GM21723 (cell line): ENCODE measurements around the gene PITX1.

Experiments used
- ATAC-seq: cut with Tn5 transposase; IDR thresholded peaks from one replicate; pipeline ENCODE4 v1.9.1; 2021; ENCODE audit warnings: mild to moderate bottlenecking, moderate library complexity; ENCODE audit not compliant: unreplicated experiment

Gene PITX1

DNA sequence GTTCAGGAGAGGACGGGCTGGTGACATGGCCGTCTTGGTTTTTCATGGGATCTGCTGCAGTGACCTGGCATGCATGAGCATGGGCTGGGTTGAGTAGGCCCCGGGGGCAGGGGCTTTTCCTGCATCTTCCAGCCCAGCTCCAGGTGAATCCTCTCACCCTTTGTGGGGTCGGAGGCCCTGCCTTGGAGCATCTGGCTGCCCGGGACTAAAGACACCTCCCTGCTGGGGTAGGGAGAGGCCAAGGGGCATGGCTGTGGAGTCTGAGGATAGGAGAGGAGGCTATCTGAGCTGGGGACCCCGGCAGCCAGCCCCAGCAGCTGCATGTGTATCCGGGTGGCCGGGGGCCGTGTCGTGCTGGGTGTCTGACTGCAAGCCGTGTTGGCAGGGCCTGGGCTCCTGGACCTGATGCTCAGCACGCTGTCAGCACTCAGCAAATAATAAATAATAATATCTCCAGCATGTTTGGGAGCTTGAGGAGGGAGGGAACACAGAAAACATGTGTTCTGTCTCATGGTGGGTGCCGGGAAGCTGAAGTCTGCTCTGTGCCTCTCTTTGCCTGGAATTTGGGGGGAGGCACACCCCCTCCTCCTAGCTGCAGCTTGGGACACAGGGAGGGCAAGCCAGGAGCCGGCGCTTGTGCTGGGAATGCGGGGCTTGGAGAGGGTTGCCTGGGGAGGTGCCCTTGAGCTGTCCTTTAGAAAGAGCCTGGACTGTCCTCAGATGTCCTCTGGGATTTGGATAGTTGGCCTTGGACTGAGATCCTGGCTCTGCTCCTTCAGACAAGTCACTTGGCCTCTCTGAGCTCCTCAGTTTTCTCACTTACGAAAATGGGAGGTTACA lies 28.4 kb upstream of the PITX1 start:
- no peak for ATAC-seq

DNA sequence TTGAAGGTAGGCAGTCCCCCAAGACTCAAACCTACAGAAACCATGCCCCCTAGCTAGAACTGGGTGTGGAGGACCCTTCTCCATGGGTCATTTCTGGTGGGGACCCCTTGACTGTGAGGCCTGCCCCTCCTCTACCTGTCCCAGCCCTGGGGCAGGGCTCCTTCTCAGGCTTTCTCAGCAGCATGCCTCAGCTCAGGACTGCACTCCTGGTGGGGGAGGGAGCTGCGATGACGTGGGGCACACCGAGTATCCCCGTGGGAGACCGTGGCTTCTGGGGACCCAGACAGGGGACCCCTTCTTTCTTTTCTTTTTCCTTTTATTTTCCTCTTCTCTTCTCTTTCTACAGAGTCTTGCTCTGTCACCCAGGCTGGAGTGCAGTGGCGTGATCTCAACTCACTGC lies 27.0 kb upstream of the PITX1 start:
- no peak for ATAC-seq

DNA sequence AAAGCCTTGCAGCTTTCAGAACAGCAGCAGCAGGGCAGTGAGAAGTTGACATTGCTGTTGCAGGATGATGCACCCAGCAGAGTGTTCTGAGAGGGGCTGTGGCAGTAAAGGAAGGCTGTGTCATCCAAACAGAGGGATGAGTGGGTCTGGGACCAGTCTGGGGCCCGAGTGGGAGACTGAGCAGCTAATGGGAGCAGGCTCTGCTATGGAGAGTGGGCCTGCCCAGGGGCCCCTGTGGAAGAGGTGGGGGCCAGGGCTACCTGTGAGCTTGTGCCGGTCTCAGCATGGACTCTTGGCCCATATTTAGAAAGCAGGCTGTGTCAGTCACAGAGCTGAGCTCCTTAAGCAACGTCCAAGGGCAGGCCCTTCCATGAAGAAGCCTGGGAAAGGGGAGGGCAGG lies 26.0 kb upstream of the PITX1 start:
- ATAC-seq, result no peak

DNA sequence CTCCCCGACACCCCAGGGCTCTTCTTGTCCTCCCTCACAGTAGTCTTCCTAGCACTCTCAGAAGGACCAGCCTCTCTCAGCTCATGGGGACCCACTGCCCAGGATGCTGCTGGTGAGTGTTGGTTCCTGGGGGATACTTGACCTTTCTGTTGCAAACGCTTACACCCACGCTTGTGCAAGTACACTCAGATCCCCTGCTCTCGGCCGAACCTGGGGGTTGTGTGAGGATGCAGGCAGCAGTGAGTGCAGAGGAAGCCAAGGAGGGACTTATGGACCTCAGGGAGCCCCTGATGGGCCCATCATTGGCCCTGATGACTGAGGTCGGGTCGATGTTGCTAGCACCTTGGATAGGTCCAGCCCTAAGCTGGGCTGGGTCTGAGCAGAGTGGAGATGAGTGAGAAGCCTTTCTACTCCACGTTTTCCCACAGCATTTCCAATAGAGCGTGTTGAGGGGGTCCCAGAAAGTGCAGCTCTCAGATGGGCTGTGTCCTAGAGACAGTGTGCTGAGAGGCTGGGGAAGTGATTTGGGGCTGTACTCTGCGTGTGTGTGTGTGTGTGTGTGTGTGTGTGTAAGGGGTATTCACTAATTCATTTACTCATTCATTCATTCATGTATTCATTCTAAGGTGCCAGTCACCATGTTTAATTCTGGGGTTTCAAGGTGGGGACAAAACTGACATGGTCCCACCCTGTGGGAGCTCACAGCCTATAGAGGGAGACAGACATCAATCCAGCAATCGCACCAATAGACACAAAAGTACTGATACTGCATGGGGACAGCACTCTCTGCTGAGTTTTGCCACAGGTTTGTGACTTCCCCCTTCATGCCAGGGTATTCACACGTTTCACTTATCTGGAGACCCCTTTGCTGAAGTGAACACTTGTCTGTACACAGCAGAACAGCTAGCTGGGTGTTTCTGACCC lies 25.2 kb upstream of the PITX1 start:
- ATAC-seq, result no peak

DNA sequence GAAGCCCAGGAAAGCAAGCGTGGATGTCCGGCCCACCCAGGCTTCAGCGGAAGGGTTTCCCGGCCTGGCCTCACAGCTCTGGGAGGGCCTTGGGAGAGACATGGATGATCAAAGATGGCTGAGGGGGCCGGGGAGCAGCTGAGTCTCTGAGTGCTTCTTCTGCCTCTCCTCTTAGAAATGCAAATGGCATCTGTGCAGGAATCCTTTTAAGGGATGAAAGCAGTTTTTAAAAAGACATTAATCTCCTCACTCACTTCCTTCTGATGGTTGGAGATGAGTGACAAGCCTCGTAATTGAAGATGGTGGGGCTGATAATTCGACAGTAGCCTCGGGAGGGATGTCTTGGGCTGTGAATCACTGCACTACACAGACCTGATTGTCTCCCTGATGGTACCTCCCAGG lies 24.3 kb upstream of the PITX1 start:
- no peak for ATAC-seq

DNA sequence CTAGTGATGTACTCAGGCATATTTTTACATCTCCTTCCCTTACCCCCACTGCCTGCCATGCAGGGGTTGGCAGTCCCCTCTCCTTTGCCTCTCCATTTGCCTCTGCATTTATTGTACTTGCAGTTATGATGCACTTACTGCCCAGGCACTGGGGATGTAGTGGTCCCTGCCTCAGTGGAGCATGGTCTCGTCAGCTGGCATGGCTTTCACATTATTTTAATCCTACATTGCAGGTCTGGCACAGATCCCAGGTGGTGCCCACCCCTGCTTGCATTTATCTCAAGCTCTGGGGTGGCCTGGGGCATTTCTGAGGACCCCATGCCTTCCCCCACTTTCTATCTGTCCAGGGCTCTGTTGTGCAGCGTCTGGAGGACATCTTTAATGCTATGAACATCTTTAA lies 23.2 kb upstream of the PITX1 start:
- no peak for ATAC-seq

DNA sequence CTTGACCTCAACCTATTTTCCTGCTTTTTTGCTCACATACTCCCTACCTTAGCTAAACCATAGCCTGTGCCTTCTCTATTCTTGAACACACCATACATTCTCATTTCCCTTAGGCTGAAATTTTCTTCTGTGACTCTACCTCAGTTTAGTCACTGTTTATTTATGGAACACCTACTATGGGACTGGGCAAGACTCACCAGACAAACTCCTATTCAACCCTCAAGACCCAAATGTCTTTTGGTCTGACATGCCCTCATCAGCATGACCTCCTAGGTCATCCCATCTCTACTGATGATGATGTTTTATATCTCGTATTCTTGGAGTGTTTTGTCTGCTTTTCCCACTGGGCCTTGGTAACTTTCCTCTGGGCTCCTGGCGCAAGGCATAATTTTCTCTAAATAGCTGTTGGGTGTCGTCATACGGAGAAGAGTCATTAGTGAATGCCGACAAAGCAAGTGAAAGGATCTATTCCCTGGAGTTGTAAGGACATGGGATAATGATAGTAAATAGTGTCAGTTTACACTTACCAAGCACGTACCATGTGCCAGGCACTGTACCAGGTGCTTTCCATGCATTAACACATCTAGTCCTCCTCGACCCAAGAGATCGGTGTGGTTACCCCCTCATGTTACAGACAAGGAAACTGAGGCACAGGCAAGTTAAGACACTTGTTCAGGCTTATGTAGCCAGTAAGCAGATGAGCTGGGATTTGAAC lies 22.4 kb upstream of the PITX1 start:
- no peak for ATAC-seq

DNA sequence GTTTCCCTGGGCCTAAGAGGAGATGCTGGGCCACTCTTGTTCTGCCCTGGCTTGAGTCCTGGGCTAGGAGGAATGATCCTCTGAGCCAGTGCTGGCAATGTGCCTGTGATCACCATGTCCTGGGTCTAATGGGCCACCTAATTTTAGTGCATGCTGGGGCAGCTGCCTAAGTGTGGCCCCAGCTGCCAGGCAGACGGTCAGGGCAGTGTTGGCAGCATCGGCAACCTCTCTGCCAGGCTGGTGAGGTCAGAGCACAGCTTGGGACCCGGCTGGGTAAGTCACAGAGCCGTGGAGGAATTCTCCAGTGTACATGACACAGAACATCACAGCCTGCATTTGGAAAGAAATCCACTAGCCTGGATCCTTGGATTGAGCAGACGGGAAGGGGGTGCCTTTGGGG lies 21.4 kb upstream of the PITX1 start:
- no peak for ATAC-seq

DNA sequence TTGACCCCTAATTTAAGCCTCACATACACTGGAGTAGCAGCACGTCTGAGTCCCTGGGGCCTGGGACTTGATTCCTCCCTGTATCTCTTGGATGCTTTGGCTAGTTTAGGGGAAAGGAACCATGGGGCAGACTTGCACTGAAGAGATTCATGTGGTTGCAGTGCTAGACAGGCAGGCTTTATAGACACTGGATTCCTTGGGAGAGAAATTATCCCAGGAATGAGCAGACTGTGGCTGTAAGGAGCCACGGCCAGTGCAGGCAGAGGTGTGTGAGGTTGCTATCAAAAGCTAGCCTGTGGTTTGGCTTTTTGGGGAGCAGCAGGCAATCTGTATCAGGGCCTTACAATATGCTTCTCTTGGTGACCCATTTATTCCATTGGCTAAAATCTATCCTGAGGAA lies 20.5 kb upstream of the PITX1 start:
- ATAC-seq, result no peak

DNA sequence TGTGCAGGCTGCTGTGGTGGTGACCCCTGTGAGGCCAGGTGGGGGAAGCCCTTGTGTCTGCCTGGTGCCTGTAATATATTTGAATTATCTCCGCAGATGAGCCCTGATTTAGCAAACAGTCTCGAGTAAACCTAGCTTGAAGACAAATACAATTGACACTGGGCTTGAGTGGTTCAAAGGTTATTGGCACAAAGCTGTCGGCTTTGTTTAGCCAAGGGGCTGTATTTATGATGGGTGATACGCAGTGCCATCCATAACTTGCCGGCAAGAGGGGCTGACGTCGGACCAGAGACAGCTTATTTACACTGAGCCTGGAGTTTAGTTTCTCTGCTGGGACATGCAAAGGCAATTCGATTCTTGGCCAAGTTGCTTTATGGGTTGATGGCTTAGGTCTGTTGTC lies 20.0 kb upstream of the PITX1 start:
- ATAC-seq, result no peak

DNA sequence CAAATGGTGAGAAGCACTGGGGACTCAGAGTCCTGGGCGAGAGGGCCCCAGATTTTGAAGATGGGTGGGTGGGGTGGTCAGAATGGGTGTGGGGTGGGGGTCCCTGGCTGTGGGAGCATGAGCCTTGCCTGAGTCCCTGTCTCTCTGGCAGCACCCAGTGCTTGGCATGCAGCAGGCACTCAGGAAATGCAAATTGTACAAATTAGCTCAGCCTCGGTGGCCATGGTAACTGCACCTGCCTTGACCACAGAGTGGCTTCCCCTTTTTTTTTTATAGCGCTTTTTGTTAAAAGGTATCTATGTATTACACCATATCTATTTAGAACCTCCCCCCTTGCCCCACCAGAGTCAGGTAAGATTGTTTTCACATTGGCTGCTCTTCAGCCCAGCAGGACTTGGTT lies 19.2 kb upstream of the PITX1 start:
- peak; percentile 98 for ATAC-seq

DNA sequence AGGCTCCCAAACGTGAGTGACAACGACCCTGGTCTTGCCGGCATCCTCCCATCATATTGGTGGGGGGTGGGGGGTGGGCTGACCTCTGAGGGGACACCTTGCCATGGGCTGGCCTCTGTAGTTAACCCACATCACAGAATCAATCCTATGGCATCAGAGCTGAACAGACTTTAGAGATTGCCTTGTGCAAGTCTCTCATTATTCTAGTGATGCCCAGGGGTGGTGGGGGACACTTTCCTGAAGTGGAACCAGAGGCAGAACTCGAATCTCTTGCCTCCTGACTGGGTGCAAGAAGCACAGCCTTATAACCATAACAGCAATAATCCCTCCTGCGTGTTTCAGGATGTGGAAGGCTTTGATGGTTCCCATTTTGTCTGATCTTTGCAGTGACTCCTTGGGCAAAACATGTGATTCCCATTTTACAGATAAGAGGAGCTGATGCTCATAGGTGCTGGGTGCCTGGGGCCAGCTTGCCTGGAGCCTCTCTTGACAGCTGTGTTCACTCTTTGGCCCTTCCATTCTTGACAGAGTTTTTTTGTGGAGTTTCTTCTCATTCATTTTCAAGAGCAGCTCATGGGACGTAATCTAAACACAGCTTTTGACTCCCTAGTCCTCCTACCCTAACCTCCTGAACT lies 18.6 kb upstream of the PITX1 start:
- no peak for ATAC-seq

DNA sequence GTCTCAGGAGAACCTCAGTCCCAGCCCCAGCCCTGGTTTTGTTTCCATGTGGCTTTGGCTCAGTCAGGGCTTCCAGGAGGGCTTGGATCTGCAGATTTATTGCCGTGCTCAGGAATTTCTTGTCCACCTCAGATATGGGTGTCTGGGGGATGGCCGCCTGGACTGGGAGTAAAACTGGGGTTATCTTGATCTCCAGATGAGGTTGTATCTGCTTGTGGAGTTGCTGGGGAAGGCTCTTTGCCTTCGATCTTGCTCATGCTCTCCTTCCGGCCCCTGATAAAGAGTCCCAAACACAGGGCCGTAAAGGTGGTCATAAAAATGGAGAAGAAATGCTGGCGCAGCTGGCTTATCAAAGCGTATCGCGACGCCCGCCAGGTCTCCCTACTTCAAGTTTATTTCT lies 17.8 kb upstream of the PITX1 start:
- ATAC-seq, result no peak

DNA sequence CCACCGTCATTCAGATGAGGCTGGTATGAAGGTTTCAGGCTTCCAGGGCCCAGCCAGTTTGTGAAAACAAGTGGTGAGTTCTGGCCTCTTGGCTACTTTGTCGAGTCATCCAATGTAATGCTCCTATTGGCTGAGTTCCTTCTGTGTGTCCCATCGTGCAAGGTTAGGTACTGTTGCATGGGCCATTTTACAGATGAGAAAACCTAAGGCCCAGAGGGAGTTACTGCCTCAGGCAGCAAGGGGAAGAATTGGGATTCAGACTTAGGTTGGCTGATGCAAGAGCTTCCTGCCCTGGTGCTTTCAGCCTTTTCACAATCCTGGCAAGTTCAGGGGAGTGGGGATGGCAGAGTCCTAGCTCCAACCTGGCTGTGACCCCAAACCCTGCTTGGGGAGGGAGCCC lies 17.4 kb upstream of the PITX1 start:
- ATAC-seq, result no peak

DNA sequence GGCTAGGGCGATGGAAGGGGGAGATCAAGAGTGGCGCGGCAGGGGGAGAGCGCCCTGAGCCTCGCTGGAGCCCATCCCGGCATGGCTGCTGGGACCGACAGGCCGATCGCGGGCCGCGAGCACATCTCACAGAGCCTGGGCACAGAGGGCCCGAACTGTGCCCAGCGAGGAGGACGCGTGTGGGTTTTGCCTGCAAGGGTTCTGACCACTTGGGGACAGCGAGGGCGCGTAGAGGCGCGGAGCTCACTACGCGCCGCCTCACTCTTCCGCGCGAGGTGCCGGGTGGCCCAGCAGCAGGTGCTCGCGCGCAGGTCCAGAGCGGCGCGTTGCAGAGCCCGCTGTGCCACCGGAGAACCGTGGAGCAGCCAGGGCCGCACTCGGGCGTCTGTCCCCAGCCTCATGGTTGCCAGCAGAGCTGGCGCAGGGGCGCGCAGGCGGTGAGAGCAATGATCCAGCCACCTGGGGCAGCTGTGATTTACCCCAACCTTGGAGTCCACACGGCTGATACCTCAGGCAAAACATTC lies 16.3 kb upstream of the PITX1 start:
- no peak for ATAC-seq

DNA sequence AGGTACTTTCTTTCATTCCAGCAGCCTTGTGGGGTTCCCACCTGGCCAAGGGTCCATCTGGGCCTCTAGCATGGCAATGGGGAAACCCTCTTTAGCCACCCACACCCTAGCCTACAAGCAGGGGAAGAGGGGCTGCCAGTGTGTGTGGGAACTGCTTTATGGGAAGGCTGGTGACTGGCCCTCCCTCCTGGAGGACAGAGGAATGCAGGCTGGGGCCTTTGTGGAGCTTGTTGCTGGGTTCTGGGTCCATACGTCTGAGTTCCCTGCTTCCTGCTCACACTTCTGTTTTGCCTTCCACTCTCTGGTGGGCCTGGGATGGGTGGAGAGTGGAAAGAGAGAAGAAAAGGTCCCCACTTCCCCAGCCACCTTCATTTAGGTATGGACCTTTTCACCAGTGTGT lies 14.9 kb upstream of the PITX1 start:
- ATAC-seq, result no peak

DNA sequence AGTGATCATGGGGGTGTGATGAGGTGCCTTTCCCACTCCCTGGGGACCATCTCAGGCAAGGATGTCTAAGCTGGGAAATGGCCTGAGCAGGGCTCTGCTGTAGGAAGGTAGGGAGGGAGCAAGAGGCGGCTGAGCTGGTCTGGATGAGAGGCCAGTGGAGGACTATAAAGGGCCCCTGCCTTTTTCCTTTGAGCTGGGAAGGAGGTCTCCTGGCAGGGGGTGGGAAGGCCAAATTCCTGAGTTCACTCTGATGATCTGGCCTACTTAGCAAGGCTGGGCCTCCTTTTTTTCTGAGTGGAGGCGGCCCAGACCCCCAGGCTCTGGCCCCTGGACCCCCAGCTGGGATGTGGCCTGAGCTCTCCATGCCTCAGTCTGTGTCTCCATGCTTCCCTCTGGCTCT lies 14.3 kb upstream of the PITX1 start:
- ATAC-seq, result no peak

DNA sequence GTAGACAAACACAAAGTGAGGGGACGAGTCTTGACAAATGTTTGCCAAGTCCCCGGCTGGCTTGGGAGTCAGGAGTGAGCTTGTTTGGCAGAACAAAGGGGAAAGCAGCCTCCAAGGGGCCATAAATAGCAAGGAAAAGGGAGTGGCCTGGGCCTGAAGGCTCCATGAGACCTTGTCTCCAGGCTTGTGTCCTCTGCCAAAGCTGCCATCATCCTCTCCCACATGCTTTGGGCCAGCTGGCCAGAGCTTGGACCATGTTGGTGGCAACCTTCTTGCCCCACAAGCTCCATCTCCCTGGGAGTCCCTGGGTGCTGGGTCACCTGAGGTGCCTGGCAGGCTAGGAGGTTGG lies 13.3 kb upstream of the PITX1 start:
- no peak for ATAC-seq

DNA sequence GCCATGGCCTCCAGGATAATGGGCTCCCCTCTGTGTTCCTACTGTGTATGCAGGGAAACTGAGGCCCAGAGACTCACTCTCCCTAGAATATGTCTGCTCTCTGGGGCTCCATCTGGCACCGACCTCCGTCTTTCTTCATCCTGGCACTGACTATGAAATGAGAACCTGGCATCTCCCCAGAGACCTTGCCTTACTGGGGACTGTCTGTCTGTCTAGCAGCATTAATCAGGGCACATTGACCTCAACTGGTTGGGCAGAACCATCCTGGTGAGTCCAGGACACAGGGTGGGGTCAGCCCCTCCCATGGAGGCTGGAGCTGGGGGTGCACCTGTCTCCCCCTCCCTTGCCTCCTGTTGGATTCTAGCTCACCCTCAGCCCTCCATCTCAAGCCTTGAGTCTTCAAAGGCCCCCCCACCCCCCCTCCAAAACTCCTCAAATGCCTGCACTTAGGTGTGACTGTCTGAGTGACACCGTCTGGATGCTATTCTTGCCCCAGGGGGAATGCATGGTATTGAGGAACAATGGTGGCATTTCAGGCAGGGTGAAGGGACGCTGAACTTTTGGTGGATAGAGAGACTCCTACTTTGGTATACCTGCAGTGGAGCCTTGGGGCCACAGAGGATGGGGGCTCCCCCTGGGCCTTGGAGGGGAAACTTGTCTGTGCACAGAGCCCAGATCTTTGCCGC lies 12.8 kb upstream of the PITX1 start:
- ATAC-seq, result no peak

DNA sequence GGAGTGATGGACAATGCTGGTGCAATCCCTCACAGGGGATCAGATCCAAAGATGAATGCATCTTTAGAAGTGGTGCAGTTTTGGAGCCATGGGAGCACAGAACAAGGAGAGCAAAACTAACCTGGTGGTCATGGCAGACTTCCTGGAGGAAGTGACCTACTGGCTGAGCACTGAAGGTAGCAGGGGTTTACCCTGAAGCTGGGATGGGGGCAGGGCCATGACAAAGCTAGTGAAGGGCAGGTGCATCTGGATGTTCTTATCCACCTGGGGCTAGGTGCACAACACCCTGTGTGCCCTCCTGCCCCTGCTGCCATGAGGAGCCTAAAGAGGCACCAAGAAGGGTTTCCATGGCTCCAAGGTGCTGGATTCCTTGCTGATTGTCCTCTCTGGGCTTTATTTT lies 11.5 kb upstream of the PITX1 start:
- no peak for ATAC-seq
